GM18517 (cell line): ENCODE measurements around the gene TRMT44.

Experiments
- ATAC-seq: cut with Tn5 transposase; IDR thresholded peaks from one replicate; pipeline ENCODE4 v1.9.1; 2021; ENCODE audit warnings: mild to moderate bottlenecking, moderate library complexity; ENCODE audit not compliant: unreplicated experiment

The TRMT44 gene

DNA sequence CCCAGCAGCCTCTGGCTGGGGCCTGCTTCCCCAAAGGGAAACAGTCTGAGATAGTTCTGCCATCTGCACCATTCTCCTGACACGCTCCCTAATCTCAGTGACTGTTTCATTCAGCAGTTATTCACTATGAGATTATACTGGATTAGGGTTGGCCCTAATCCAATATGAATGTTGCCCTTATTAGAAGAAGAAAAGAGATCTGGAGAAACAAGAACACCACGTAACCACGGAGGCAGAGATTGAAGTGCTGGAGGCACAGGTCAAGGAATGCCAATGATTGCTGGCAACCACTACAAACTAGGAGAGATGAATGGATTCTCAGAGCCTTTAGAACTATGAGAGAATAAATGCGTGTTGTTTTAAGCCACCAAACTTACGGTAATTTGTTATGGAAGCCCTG, 7.4 kb upstream of the TRMT44 start:
- no peak for ATAC-seq

DNA sequence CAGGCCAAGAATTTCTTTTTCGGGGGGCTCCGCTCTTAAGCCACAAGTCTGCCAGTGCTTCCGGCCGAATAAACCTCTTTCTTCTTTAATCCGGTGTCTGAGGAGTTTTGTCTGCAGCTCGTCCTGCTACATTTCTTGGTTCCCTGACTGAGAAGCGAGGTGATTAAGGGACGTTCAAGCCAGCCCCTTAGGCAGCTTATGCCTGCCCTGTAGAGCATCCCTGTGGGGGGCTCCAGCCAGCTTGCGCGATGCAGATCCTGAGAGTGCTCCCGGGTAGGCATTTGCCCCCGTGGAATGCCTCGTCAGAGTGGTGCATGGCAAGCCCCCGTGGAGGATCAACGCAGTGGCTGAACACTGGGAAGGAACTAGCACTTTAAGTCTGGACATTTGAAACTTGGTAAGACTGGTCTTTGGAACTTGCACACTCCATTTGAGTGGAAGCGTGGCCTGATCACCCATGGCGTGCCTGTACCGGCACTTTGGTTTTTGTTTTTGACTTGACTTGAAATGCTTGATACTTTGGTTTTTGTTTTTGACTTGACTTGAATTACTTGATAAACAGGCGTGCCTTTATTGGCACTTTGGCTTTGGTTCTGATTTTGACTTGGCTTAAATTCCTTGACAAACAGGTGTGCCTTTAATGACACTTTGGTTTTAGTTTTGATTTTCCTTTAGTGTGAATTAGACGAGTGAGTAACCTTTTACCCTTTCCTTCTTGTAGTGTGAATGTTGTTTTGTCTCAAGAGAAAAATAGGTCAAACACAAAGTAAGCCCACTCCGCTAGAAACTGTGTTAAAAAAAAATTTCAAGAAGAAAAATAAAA, 6.1 kb upstream of the TRMT44 start:
- ATAC-seq: no peak

- ATAC-seq: peak; percentile 60
Observed at GRCh38 chr4:8435656-8436121, 4.9 kb upstream of the TRMT44 start.

DNA sequence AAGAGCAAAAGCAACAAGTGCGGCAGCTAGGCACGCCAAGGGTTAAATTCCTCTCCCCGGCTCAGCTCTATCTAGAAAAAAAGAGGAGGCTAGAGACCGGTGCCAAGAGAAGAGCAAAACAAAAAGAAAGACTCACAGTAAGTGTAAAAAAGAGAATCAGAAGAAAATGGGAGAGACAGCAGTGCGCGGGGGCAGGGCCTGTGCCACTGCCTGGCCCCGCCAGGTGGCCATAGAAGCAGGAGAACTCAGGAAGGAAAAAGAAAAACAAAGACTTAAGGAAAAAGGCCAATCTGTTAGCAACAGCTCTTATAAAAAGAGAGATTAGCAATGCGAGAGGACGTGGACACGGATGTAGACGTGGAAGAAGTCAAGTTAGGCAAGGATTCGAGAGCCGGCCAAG, 3.3 kb upstream of the TRMT44 start:
- ATAC-seq: no peak

DNA sequence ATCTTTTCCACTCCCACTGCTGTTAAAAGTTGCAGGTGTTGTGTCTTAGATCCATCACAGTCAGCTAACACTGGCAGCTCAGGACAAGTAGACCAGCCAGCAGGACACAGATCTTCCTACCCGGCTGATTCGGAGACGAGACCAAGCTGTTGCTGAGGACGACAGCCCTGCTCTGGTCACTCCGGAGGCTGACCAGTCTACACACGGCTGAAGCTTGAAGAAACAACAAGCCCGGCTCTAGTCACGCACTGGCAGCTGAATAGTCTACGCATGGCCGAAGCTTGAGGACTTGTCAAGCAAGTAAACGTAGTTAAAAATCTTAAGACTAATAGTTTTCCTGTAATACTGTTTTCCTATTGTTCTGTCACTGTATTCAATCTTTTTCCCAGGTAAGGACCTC, 1.8 kb upstream of the TRMT44 start:
- no peak for ATAC-seq

GRCh38 chr4:8439168-8439567, 1.4 kb upstream of the TRMT44 start:
- ATAC-seq: no peak

GRCh38 chr4:8439914-8440491, 574 bp upstream of the TRMT44 start:
- ATAC-seq: peak; percentile 17

DNA sequence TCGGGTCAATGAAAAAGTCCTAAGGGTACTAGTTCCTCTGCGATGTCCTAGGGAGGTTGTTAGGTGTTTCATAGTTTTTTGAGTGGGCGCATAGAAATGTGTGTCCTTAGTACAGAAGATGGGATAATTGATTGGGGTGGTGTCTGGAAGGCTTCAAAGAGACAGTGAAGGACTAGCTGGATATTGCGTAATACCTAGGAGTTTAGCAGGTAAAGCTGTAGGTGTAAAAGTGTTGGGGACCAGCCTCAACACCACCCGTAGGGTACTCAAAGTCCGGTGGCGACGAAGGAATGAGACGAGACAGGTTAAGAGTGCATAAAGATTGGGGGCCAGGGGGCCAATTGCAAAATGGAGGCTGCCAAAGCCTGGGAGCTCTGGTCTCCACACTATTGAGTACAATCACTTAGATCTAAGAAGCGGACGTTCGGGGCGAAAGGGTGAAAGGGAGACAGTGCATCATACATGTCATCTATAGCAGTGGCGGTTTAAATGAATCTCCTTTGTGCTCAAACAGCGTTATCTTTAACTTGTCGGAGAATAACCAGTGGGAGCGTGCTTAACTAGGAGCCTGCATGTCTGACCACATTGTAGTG, 1.0 kb downstream of the TRMT44 start:
- no peak for ATAC-seq

DNA sequence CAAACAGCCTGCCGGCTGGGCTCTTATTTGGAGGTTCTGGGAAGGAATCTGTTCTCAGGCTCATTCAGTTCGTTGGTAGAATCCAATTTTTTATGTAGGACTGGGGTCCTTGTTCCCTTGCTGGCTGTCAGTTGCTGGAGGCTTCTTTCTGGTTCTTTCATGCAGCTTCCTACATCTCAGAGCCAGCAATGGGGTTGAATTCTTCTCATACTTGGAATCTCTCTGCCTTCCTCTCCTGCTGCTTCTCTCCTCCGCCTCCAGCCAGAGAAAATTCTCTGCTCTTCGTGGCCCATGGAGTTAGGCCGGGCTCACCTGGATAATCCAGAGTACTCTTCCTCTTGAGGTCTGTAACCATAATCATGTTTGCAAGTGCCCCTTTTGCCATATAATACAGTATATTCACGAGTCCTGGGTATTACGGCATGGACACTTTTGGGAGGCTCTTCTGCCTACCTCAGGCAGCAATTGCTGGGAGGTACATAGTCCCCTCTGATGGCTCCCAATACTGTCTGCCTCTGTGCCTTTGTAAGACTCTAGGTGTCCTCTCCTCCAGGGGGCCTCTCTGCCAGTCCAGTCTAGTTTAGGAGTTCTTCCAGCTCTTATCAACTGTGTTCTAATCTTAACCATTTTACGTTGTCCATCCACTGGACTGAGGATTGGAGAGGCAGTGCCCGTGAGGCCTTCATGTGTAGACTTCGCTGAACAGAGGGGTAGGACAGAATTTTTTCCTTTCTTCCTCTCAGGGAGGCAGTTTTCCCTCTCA, 2.2 kb downstream of the TRMT44 start:
- ATAC-seq: no peak

DNA sequence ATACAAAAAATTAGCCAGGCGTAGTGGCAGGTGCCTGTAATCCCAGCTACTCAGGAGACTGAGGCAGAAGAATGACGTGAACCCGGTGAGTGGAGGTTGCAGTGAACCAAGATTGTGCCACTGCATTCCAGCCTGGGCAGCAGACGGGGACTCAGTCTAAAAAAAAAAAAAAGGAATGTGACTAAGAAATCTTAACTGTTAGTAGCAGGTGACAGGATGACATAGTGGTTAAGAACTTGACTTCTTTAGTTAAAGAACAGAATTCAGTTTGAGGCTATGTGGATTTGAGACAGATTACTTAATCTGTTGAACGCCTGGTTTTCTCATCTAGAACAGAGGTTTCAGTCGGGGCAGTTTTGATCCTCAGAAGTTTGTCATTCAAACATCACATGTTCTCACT, 3.2 kb downstream of the TRMT44 start:
- ATAC-seq: no peak

GRCh38 chr4:8446122-8446521, 5.5 kb downstream of the TRMT44 start:
- no peak for ATAC-seq

DNA sequence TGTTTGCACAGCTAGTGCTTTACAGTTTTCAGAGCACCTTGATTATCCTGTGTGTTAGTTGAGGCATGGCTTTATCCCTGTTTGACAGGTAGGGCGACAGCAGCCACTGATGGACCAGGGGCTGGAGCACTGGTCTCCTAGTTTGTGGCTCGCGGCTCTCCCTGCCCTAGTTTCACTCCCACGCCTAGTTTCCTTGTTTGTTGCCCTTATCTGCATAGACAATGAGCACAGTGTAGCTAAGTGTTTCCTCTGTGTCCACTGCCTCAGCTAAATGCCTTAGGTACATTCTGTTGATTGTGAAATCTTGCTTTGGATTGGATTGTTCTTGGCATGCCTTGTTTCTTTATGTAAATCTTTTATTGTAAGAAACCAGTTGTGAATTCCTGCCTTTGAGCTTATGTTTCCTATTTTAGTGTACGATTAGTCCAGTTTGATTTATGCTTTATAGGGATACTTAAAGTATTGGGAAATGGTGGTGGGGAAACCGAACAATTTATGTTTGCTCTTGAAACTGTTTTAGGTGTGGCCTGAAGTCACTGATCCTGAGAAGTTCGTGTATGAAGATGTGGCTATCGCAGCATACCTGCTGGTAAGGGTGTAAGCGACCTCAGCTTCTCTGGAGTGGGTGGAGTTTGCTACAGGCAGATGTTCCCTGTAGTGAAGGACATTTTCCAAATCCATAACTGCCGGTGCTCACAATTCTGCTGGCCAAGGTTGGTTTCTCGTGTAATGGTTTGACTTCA, 11.0 kb downstream of the TRMT44 start:
- ATAC-seq: no peak

GRCh38 chr4:8453957-8454356, 13.4 kb downstream of the TRMT44 start:
- ATAC-seq: no peak

GRCh38 chr4:8457646-8458252, 17.2 kb downstream of the TRMT44 start:
- ATAC-seq: no peak

- no peak for ATAC-seq
Observed at GRCh38 chr4:8459867-8460445, 19.4 kb downstream of the TRMT44 start.

GRCh38 chr4:8461086-8461485, 20.5 kb downstream of the TRMT44 start:
- ATAC-seq: no peak

- no peak for ATAC-seq
Observed at GRCh38 chr4:8461616-8462015, 21.0 kb downstream of the TRMT44 start.

- ATAC-seq: no peak
Observed at GRCh38 chr4:8463811-8464210, 23.2 kb downstream of the TRMT44 start.

GRCh38 chr4:8464381-8464780, 23.8 kb downstream of the TRMT44 start:
- ATAC-seq: no peak
